ENCODE measurements around the gene APBA2.

GRCh38 chr15:29064731-29065130 lies 179.0 kb downstream of the APBA2 start:
- TF ChIP-seq, protein P1, sequence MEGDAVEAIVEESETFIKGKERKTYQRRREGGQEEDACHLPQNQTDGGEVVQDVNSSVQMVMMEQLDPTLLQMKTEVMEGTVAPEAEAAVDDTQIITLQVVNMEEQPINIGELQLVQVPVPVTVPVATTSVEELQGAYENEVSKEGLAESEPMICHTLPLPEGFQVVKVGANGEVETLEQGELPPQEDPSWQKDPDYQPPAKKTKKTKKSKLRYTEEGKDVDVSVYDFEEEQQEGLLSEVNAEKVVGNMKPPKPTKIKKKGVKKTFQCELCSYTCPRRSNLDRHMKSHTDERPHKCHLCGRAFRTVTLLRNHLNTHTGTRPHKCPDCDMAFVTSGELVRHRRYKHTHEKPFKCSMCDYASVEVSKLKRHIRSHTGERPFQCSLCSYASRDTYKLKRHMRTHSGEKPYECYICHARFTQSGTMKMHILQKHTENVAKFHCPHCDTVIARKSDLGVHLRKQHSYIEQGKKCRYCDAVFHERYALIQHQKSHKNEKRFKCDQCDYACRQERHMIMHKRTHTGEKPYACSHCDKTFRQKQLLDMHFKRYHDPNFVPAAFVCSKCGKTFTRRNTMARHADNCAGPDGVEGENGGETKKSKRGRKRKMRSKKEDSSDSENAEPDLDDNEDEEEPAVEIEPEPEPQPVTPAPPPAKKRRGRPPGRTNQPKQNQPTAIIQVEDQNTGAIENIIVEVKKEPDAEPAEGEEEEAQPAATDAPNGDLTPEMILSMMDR (IDR thresholded peaks at IDR 0.05): no peak
- no peak for TF ChIP-seq POLR2A (IDR thresholded peaks at IDR 0.05)

All from heart left ventricle (tissue), 13 donors.